HG03432 (cell line): ENCODE measurements around the gene CAMTA2.
A peak's percentile ranks its signal among the peaks of the same experiment; 100 is the strongest.

Experiments
- ATAC-seq: cut with Tn5 transposase; IDR thresholded peaks from one replicate; pipeline ENCODE4 v1.9.1; 2021; ENCODE audit warnings: mild to moderate bottlenecking, moderate library complexity; ENCODE audit not compliant: unreplicated experiment

The CAMTA2 gene

DNA sequence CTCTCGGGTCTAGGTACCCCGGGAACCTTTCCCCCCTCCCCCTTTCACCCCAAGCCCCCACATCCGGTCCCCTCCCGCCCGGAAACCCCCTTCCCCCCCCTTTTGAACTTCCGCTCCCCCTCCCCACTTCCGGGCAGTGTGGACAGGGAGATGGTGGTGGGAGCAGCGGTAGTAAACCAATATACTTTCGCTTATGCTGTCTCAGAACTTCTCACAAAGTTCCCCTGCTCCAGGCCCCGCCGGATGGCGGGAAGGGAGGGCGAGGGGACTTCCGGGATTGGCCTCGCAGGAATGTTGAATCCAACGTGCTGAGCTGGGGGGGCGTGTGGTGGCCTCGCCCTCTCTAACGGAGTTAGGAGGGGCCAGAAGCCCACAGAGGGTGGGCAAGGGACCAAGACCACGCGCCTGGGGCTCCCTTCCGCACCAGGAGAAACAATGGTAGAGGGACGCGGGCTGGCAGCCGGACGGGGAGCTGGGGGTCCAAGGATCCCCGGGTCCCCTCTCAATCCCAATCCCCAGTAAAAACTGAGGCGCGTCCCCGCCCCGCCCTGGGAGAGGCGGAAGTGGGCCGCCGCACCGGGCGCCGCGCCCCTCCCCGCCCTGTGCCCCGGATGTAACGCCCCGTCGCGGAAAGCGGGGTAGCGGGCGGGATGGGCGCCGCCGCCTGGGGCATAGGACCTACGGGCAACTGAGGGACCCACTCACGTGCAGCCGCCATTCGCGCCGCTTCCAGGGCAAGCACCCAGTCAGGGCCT is 39.9 kb downstream of the CAMTA2 start:
- ATAC-seq = peak; percentile 22

DNA sequence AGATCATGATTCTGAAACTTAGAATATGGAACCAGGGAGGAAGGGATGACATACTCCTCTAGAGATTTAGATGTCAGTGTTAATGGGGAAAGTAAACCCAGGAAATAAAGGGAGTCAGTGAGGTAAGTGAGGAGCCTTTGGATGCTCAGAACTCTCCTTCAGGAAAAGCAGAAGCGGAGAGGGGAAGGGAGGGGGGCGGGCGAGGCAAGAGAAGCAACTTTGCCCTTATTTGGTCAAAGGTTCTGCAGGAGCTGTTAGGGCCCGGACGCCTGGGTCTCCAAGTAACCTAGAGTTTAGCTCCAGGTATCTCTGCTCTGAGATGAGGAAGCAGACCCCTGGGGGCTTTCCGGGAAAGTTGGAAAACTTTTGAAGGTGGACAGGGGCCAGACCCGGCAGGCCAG is 40.5 kb downstream of the CAMTA2 start:
- no peak for ATAC-seq

DNA sequence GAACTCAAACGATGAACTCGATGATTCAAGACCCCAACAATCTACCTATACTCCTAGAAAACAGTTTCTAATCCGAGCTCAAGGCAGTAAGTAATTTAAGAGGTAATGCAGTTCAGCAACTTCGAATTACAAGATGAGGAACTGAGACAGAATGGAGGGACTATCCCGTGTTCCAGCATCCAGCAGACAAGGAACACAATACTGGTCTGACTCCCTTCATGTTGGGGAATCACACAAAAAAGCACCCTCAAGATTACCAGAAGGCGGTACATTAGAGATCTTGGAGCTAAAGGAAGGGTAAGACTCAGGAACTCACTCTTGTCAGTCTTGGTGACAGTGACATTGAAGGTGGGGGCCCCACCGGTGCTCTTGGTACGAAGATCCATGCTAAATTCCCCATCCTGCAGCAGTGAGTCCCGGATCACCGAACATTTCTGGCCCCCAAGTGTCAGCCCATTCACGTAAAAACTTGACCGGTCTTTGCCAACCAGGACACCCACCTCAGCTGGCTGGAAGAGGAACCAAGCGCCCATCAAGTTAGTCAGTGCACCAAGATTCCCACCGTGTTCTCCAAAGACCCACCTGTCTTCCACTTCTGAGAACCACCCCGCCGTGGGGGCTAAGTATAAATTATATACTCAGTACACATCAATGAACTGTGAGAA is 41.0 kb downstream of the CAMTA2 start:
- ATAC-seq = no peak

DNA sequence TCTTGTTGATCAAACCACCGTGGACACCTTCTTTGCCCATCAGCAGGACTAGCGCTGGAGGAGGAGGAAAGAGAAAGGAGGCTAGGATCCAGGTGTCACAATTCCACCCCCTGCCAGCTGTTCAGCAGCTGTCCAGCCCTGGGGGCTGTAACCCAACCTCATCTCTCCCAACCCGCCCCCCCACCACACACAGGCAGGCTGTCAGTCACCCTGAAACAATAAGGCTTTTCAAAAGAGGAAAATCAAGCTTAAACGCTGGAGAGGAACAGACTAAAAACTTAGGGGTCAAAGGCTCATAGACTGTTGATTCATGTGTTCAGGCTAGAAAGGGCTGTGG is 41.6 kb downstream of the CAMTA2 start:
- ATAC-seq = no peak

DNA sequence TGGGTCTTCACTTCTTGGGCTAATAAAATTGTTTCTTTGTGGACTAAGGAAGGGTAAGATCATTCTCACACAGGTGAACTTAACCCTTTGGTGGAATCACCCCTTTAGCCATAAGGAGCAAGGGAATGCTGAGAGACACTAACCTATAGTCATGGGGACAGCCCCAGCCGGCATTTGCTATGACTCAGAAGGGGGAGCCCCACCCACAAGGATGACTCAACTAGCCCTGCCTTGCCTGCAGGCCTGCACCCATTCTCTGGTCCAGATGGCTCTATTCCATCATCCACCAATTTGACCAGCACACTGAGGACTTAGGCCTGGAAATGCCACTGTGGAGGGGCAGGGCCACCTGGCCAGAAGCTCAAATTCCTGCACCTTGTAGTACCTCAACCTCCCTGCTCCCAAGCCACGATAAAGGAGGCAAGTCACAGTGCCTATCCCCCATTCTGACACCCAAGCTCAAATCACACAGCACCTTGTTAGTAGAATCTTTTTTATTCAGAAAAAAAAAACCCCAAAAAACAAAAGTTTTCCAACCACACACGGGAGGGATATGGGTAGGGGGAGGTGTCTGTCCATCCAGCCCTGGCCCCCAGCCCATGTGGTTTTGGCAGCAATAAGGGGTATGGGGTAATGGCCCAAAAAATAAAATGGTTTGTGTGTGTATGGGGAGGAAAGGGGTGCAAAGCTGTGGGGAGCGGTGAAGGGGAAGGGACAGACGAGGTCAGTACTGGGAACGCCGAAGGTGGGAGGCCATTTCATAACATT is 42.1 kb downstream of the CAMTA2 start:
- peak; percentile 19 for ATAC-seq

DNA sequence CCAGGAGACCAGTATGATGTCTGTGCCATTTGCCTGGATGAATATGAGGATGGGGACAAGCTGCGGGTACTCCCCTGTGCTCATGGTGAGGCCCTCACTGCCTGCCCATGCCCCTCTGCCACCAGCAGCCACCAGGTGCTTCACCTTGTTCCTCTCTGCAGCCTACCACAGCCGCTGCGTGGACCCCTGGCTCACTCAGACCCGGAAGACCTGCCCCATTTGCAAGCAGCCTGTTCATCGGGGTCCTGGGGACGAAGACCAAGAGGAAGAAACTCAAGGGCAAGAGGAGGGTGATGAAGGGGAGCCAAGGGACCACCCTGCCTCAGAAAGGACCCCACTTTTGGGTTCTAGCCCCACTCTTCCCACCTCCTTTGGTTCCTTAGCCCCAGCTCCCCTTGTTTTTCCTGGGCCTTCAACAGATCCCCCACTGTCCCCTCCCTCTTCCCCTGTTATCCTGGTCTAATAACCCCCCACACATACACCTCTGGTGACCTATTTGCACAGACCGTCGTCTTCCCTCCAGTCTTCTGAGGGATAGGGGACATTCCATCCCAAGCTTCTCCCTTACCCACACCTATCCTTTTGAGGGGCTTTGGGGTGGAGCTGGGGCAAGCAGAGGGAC is 42.8 kb downstream of the CAMTA2 start:
- ATAC-seq = no peak

DNA sequence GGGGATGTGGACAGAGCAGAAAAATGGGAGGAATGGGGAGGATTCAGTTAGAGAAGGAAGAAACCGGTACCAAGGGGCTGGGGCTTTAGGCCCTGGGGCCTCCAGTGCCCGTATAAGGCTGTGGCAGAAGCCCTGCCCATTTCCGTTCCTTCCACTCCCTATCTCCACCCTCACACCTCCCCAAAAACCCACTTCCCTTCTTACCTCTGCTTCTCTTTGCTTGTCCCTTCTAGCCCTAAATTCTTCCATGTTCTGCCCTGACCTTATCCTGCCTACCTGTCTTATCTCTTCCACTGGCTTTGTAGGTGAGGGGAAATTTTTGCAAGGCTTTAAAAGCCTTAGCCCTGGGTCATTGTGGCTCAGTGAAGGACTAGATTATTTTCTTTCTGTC is 43.3 kb downstream of the CAMTA2 start:
- no peak for ATAC-seq

DNA sequence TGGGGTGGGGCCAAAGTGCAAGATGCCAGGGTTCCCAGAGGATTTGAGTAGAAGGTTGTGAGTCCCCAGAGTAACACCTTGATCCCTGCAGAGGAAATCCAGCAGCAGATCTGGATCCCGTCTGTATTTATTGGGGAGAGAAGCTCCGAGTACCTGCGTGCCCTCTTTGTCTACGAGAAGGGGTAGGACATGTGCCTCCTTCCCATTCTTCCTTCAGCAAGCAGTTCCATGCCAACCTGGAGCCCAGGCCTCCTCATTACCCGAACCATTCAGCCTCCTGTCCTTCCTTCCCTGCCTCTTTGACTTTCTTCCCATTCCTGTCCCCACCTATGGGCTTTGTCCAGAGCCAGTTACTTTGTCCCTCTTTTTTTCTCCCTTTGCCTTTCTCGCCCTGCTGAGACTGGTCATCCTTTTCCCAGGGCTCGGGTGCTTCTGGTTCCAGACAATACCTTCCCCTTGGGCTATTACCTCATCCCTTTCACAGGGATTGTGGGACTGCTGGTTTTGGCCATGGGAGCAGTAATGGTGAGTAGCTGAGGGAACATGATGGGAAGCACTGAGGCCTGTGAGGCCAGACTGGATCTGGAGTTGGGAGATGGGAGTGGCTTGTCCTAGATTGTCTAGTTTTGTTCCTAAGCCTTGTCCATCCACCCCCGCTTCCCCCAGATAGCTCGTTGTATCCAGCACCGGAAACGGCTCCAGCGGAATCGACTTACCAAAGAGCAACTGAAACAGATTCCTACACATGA is 44.5 kb downstream of the CAMTA2 start:
- no peak for ATAC-seq

DNA sequence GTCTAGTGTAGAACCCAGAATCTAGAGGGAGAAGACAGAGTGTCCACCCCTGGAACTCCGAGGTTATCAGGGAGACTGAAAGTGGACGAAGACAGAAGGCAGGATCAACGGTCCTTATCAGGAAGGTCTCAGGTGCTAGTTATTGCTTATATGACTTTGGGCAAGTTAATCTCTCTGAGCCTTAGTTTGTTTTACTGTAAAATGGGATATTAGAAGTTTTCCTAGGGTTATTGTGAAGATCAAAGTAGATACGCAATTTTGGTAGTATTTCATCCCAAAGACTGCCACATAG is 46.2 kb downstream of the CAMTA2 start:
- no peak for ATAC-seq

DNA sequence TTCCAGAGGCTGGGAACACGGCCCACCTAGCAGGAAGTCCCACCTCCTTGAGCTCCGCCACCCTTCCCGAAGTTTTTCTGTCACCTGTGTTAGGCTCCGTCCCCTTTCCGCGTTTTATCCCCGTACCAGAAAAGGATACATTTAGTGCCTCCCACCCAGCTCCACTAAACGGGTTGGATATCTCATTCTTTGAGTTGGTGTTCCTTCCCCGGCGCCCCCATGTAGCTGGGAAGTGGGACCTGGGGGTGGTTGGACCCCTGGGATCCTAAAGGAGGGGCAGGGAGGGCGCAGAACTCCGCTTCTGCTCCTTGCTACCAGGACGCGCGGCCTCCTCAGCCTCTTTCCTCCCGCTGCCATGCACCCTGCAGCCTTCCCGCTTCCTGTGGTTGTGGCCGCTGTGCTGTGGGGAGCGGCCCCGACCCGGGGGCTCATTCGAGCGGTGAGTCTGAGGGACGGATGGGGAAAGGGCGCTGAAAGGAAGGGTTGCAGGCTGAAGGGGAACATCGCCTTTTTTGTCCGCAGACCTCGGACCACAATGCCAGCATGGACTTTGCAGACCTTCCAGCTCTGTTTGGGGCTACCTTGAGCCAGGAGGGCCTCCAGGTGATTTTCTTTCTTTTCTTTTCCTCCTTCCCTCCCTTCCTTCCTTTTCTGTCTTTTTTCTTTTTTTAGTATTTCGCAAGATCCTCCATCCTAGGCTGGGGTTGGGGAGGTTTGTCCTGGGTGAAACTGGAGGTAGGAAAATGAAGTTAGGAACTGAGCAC is 46.7 kb downstream of the CAMTA2 start:
- ATAC-seq = no peak

DNA sequence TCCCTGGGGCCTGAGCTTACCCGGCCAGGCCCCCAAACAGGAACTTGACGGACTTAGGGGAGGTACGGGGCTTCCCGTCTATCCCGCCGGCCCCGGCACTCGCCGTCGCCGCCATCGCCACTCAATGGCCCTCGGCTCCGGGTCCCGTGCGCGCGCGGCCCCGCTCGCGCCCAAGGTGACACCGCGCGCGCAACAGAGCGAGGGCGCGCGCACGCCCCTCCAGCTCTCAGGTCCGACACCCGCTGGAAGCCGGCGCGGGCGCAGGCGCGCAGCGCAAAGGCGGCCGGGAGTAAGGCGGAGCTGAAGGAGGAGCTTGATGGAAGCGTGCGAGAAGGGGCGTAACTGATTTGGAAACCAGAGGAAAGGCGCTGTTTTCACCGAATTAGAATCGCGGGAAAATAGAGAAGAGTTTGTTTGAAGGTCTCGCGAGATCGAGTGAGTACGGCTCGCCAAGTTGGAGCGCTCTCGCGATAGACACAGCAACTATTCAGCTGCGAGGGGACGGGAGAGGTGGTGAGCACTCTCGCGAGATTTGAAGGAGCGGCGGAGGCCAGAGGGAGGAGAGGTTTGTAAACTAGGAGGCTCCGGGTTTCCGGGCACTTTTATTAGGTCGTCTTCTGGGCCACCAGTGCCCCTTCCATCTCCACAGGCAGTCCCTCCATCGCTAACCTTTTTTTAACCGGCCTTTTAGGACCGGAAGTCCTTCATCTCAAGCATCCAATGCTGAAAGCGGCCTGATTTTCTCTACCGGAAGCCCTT is 47.5 kb downstream of the CAMTA2 start, which contains the start of the genes RNF167 and SLC25A11:
Gene RNF167, plus strand, starts transcription at position 473 of the 759 bp plus-strand sequence. CDS start 642 bp downstream, outside the sequence.
Gene SLC25A11, minus strand, starts transcription at position 251 of the 759 bp plus-strand sequence. Its CDS starts 136 bp downstream, at position 115.
- ATAC-seq = peak; percentile 77

DNA sequence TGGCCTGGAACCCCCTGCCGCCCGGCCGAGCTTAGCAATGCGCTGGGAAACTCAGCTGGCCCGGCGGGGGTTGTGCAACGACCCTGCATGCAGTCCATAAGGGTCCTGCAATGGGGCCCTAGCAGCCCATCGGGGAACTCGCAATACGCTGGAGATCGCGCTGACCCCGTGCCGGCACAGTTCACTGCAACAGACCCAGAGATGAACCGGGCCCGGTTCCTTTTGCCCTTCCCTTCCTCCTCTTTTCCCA is 48.0 kb downstream of the CAMTA2 start:
- peak; percentile 13 for ATAC-seq

DNA sequence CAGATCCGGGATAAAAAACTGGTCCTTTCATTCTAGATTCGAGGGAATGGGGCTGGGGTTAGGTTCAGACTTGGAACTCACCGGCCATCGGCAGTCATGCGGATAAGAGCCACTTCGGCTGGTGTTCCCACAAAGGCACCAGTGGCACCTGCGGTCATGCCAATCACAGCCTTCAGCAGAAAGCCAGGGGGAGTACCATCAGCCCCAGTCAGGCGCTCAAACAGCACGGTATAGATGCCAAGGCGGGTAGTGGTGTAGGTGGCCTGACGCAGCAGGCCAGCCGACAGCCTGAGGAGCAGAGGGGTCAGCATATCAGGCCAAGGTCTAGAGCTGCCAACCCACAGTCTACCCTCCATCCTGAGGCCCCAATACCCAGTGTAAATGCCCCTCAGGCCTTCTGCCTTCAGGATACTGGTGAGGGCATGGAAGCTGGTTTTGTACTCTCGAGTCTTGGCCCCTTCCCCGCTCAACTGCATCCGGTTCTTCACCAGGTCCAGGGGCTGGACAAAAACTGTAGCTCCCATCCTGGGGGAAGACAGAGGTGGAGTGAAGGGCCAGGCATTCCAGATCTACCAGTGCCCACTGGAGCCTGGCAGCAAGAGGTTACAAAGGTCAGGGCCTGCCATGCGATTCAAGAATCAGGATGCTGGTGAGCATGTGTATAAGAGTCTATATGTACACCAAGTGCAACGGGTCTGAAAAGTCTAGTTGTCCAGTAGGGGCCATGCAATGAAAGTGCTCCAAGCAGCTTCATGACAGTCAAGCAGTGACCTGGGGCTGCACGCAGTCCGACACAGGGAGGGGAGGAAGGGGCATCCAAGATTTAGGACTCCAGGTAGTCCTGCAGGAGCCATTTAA is 48.6 kb downstream of the CAMTA2 start:
- ATAC-seq = no peak

DNA sequence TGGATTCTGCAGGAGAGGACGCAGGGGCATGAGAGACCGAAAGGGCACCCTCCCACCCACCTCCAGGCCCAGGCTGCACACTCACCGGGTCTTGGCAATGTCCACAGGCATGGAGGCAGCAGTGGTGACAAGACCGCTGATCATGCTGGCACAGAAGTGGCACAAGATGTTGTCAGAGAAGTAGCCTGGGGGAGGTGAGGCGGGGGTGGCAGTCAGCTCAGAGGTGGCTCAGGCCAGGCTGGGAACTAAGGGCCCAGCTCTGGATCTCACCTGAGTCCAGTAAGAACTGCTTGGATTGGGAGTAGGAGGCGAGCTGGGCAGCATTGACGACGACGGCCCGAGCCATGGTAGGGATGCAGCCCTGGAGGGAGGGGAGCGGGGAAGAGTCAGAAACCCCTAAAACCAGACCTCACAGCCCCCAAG is 49.4 kb downstream of the CAMTA2 start:
- no peak for ATAC-seq

DNA sequence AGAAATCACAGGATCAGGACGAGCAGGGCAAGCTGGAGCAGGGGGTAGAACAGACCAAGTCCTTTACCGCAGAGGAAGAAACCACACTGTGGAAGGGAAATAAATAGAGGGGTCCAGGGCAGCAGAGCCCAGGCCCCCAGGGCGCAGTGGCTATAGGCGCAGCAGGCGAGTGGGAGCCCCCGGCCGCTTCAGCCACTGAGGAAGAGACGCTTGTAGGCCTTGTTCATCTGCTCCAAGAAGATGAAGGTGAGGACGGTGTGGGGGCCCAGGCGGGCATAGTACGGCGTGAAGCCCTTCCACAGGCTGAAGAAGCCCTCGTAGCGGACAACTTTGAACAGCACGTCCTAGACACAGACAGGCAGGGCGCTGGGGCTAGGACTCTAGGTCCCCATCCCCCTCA is 49.9 kb downstream of the CAMTA2 start:
- no peak for ATAC-seq

DNA sequence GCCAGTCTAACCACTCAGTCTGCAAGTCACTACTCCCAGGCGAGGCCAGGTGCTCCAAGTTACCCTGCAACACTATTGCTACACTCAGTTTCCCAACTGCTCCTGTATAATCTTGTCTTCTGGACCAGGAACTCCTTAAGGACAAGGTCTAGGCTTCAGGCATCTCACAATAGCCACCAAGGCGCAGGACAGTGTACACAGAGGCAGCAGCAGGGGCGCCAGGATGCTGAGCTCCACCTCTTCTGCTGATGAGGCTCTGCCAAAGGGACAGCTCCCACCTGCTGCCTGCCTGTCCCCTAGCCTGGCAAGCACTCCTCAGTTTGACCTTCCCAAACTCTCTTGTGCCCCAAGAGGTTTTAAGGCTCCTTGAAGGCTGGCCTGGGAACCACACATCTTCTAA is 51.0 kb downstream of the CAMTA2 start:
- ATAC-seq = no peak

DNA sequence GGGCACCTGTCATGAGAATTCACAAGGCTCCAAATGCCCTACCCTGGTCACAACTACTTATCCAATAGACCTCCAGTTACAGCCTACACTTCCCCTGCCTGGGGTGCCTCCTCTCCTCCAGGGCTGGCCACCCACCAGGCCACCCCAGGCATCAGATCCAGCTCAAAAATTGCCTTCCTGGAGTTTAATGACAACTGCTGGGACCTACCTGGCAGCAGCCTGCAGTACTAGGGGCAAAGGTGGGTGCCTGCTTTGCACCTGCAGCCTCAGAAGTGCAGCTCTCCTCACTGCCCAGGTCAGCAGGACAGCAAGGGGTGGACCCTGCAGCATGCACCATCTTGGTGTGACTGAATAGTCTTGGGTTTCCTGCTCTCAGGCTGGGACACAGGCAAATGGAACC is 51.8 kb downstream of the CAMTA2 start:
- no peak for ATAC-seq

DNA sequence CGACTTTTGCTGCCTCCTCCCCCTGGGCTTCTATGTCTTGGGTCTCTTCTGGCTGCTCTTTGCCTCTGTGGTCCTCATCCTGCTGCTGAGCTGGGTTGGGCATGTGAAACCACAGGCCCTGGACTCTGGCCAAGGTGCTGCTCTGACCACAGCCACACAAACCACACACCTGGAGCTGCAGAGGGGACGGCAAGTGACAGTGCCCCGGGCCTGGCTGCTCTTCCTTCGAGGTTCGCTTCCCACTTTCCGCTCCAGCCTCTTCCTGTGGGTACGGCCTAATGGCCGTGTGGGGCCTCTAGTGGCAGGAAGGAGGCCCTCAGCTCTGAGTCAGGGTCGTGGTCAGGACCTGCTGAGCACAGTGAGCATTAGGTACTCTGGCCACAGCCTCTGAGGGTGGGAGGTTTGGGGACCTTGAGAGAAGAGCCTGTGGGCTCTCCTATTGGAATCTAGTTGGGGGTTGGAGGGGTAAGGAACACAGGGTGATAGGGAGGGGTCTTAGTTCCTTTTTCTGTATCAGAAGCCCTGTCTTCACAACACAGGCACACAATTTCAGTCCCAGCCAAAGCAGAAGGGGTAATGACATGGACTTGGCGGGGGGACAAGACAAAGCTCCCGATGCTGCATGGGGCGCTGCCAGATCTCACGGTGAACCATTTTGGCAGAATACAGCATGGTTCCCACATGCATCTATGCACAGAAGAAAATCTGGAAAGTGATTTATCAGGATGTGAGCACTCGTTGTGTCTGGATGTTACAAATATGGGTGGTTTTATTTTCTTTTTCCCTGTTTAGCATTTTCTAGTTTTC is 53.1 kb downstream of the CAMTA2 start:
- ATAC-seq = no peak
